RWPE2 (cell line): ENCODE results near the gene GPRIN2.
"Not testable (repeated sequence)": the region's sequence is repeated elsewhere in the genome, so short reads cannot be mapped to it uniquely, and the experiment has no call there.

Experiments used
- ATAC-seq: fragments of 200-7000 bp; cut with Tn5 transposase; 3 replicates; pipeline ENCODE4 v1.9.1; 2021; ENCODE audit warnings: low read depth
- DNase-seq: peaks from one replicate; pipeline ENCODE4 v3.0.0-alpha.2; 2020; ENCODE audit warnings: low spot score
- H3K27ac ChIP-seq: fragments of 450-650 bp; 2 replicates; pipeline ENCODE4 v1.5.1; 2017; ENCODE audit warnings: mild to moderate bottlenecking; ENCODE audit not compliant: poor library complexity, severe bottlenecking
- H3K27me3 ChIP-seq: fragments of 250-450 bp; sonication (Bioruptor Pico); 2 replicates; pipeline ENCODE4 v1.5.1; 2021; ENCODE audit warnings: mild to moderate bottlenecking, moderate library complexity; ENCODE audit not compliant: insufficient read depth, poor library complexity, severe bottlenecking
- H3K36me3 ChIP-seq: fragments of 250-450 bp; sonication (Bioruptor Pico); 2 replicates; pipeline ENCODE4 v1.5.1; 2020; ENCODE audit warnings: low read depth, mild to moderate bottlenecking, moderate library complexity
- H3K4me1 ChIP-seq: fragments of 250-450 bp; sonication (Bioruptor Pico); 2 replicates; pipeline ENCODE4 v1.5.1; 2021; ENCODE audit warnings: mild to moderate bottlenecking, moderate library complexity; ENCODE audit not compliant: insufficient read depth, poor library complexity, severe bottlenecking
- H3K4me3 ChIP-seq: fragments of 250-450 bp; sonication (Bioruptor Pico); 2 replicates; pipeline ENCODE4 v1.5.1; 2021; ENCODE audit warnings: mild to moderate bottlenecking, moderate library complexity; ENCODE audit not compliant: severe bottlenecking
- H3K9me3 ChIP-seq: fragments of 250-450 bp; sonication (Bioruptor Pico); 2 replicates; pipeline ENCODE4 v1.5.1; 2021; ENCODE audit warnings: mild to moderate bottlenecking, moderate library complexity; ENCODE audit not compliant: severe bottlenecking
- CTCF ChIP-seq: fragments of 450-650 bp; IDR thresholded peaks from one replicate; pipeline ENCODE4 v1.5.1; 2017; ENCODE audit warnings: mild to moderate bottlenecking, moderate library complexity; ENCODE audit not compliant: poor library complexity, severe bottlenecking

Gene GPRIN2

GRCh38 chr10:46515366-46515765, 41.1 kb downstream of the GPRIN2 start:
- Histone ChIP-seq H3K9me3 (no peaks in the 10 kb centered on the region), H3K27ac (no peak overlapping the region), H3K36me3 (no peaks in the 10 kb centered on the region), H3K4me1 (peaks cover 3% of the 10 kb centered on the region), H3K4me3 (no peak overlapping the region), H3K27me3 (no peaks in the 10 kb centered on the region)
- ATAC-seq (no peak), DNase-seq (no peak)
- TF ChIP-seq CTCF: no peak

- H3K36me3 ChIP-seq: no peaks in the 10 kb centered on the region
- no peak for DNase-seq
- peaks cover 3% of the 10 kb centered on the region for H3K4me1 ChIP-seq
- H3K4me3 ChIP-seq: no peak overlapping the region
- ATAC-seq: no peak
- no peaks in the 10 kb centered on the region for H3K9me3 ChIP-seq
- no peak overlapping the region for H3K27ac ChIP-seq
- no peak for TF ChIP-seq CTCF
- no peaks in the 10 kb centered on the region for H3K27me3 ChIP-seq
Measured at GRCh38 chr10:46514899-46515298, 41.6 kb downstream of the GPRIN2 start.

- H3K4me3 ChIP-seq: no peak overlapping the region
- H3K4me1 ChIP-seq: peaks cover 3% of the 10 kb centered on the region
- no peak overlapping the region for H3K27ac ChIP-seq
- ATAC-seq (no peak), DNase-seq (no peak)
- no peaks in the 10 kb centered on the region for H3K9me3 ChIP-seq
- no peaks in the 10 kb centered on the region for H3K36me3 ChIP-seq
- TF ChIP-seq CTCF: no peak
- no peaks in the 10 kb centered on the region for H3K27me3 ChIP-seq
Measured at GRCh38 chr10:46514431-46514861, 42.0 kb downstream of the GPRIN2 start.

GRCh38 chr10:46513333-46513732, 43.1 kb downstream of the GPRIN2 start:
- ATAC-seq, DNase-seq, H3K36me3 ChIP-seq, H3K27me3 ChIP-seq, H3K4me3 ChIP-seq, H3K9me3 ChIP-seq, H3K4me1 ChIP-seq, H3K27ac ChIP-seq: not testable (repeated sequence)

GRCh38 chr10:46512725-46513124, 43.7 kb downstream of the GPRIN2 start:
- not testable (repeated sequence) for H3K9me3 ChIP-seq, H3K4me3 ChIP-seq, H3K27me3 ChIP-seq, H3K4me1 ChIP-seq, H3K36me3 ChIP-seq, H3K27ac ChIP-seq, DNase-seq, ATAC-seq

- not testable (repeated sequence) for H3K27me3 ChIP-seq, H3K4me1 ChIP-seq, H3K4me3 ChIP-seq, H3K27ac ChIP-seq, DNase-seq, H3K36me3 ChIP-seq, H3K9me3 ChIP-seq
- ATAC-seq: peak; percentile 79
Measured at GRCh38 chr10:46512002-46512401, 44.5 kb downstream of the GPRIN2 start.
